ENCODE measurements around the gene IFNA16.
"Not testable (repeated sequence)": the region's sequence is repeated elsewhere in the genome, so short reads cannot be mapped to it uniquely, and the experiment has no call there.

The IFNA16 gene

DNA sequence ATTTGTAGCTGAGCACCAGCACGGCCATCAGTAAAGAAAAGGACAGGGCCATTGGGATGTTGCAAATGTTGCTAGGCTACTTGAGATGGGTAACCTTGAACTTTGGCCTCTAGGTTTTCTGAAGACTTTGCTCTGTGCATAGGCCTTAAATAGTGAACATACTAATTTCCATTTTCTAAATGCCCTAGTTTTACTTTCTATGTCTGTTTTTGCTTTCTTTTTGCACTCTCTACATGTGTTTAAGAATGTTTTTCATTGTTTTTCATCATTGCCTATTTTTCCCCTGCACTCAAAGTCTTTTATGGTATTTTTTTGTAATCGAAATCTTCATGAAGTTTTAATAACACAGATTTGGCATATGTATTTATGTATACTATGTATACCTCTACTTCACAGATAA is 11.0 kb upstream of the IFNA16 start, which contains the start of gene IFNA17:
IFNA17 (minus strand) TSS at position 101 of the 400 bp plus-strand sequence; CDS start at position 52, 49 bp downstream.
- Mint-ChIP-seq H3K9me3 (no peaks in the 10 kb centered on the region), H3K27me3 (ENCODE audit: low read depth) (no peaks in the 10 kb centered on the region), H3K4me3 (no peak within 1 kb of the TSS), H3K4me1 (no peaks in the 10 kb centered on the region), H3K36me3 (ENCODE audit: low read depth) (no peaks in the 10 kb centered on the region), H3K27ac (no peak within 1 kb of the TSS)
- TF ChIP-seq, protein P1, sequence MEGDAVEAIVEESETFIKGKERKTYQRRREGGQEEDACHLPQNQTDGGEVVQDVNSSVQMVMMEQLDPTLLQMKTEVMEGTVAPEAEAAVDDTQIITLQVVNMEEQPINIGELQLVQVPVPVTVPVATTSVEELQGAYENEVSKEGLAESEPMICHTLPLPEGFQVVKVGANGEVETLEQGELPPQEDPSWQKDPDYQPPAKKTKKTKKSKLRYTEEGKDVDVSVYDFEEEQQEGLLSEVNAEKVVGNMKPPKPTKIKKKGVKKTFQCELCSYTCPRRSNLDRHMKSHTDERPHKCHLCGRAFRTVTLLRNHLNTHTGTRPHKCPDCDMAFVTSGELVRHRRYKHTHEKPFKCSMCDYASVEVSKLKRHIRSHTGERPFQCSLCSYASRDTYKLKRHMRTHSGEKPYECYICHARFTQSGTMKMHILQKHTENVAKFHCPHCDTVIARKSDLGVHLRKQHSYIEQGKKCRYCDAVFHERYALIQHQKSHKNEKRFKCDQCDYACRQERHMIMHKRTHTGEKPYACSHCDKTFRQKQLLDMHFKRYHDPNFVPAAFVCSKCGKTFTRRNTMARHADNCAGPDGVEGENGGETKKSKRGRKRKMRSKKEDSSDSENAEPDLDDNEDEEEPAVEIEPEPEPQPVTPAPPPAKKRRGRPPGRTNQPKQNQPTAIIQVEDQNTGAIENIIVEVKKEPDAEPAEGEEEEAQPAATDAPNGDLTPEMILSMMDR (IDR thresholded peaks at IDR 0.05; ENCODE audit: unreplicated experiment in 3 of 3), result no peak

DNA sequence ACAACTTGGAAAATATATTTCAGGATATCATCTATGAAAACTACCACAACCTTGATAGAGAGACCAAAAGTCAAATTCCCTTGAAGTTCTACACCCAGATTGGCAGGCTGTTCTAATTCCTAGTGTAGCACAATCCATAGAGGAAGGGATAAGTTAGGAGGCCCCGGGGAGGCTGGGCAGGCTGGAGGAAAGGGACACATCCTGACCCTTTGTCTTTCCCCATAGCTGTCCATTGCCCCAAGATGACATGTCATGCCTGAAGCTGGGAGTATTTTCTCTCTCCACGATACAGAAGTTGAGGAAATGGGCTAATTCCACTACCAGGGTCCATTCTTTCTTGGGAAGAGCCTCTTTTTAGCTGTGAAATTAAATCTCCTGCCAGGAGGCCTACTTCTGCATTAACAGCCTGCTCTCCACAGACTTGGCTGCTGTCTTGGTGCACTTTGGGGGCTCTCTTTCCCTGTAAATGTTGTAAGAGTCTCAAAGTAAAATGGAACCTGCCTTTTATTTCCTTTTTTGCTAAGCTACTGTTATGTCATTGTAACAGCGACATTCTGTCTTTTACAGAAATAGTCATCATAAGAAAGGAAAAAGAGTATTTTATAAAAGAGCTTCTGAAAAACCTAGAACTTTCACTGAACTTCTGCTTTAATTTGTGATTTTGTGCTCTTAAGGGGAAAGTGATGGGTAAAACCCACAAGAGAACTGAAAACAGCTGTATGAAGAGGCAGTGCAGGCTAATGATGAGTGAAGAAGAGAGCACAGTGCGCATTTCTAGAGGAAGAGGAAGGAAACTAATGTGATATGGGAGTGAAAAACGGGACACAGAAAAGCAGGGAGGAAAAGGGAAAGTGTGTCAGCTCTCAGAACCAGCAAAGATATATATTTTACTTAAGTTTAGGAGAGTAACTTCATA is 3.4 kb downstream of the IFNA16 start:
- not testable (repeated sequence) for H3K36me3 Mint-ChIP-seq (ENCODE audit: low read depth); H3K4me3 Mint-ChIP-seq; H3K27ac Mint-ChIP-seq; H3K4me1 Mint-ChIP-seq; H3K9me3 Mint-ChIP-seq; H3K27me3 Mint-ChIP-seq (ENCODE audit: low read depth)
- TF ChIP-seq, protein P1 (IDR thresholded peaks at IDR 0.05; ENCODE audit: unreplicated experiment in 3 of 3), result peak in 2 of 3 experiments; percentile 9 to 14

DNA sequence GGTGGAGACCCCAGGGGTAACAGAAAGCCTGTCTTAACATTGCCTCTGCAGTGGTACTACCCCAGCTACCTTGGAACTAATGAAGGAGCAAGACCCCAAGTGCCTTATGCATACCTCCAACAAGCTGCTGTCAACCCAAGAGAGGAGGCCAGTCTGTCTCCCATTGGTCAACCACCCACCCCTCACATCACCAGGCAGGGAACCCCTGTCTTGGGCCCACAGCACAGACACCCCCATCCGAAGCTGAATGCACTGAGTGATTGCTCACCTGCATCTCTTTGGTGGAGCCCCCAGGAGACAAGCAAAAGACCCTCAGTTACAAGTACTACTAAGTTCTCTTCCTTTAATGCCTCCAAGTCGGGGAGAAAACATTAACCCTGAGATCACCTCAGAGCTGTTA is 5.0 kb downstream of the IFNA16 start:
- H3K4me1 Mint-ChIP-seq; H3K27ac Mint-ChIP-seq; H3K27me3 Mint-ChIP-seq (ENCODE audit: low read depth); H3K36me3 Mint-ChIP-seq (ENCODE audit: low read depth); H3K9me3 Mint-ChIP-seq; H3K4me3 Mint-ChIP-seq: not testable (repeated sequence)

DNA sequence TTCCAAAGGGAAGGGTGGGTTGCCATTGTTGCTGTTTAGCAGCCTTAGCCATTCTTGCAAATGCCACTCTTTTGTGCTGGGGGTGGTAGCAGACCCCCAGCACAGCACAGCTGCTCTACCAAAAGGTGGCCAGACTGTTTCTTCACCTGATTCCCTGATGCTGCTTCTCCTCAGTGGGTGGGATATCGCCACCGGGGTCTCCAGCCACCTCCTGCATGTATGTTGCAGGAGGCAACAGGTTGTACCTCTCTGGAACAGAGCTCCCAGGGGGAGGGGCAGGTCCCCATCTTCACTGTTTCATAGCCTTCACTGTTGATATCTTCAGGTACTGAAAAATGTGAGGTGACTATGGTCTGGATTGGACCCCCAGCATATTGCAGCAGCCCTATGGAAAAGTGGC is 6.3 kb downstream of the IFNA16 start:
- H3K9me3 Mint-ChIP-seq; H3K4me1 Mint-ChIP-seq; H3K27ac Mint-ChIP-seq; H3K27me3 Mint-ChIP-seq (ENCODE audit: low read depth); H3K36me3 Mint-ChIP-seq (ENCODE audit: low read depth); H3K4me3 Mint-ChIP-seq: not testable (repeated sequence)

DNA sequence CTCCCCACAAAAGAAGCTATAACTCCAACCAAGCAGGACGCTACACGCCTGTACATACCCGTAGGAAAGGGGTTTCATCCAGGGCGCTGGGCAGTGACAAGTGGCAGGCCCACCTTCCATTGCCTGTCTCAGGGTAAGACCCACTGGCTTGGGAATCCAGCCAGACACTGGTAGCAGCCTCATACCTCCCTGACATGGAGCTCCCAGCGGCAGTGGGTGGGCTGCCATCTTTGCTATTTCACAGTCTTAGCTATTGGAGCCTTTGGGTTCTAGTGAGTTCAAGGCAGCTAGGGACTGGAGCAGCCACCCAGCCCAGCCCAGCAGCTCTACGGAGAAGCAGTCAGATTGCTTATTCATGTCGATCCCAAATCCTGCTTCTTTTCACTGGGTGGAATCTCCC is 6.8 kb downstream of the IFNA16 start:
- H3K9me3 Mint-ChIP-seq, result no peaks in the 10 kb centered on the region
- H3K4me1 Mint-ChIP-seq, result no peaks in the 10 kb centered on the region
- TF ChIP-seq, protein P1 (IDR thresholded peaks at IDR 0.05; ENCODE audit: unreplicated experiment in 3 of 3), result no peak
- H3K4me3 Mint-ChIP-seq, result no peak overlapping the region
- H3K27me3 Mint-ChIP-seq (ENCODE audit: low read depth), result no peaks in the 10 kb centered on the region
- no peak overlapping the region for H3K27ac Mint-ChIP-seq
- H3K36me3 Mint-ChIP-seq (ENCODE audit: low read depth), result no peaks in the 10 kb centered on the region

DNA sequence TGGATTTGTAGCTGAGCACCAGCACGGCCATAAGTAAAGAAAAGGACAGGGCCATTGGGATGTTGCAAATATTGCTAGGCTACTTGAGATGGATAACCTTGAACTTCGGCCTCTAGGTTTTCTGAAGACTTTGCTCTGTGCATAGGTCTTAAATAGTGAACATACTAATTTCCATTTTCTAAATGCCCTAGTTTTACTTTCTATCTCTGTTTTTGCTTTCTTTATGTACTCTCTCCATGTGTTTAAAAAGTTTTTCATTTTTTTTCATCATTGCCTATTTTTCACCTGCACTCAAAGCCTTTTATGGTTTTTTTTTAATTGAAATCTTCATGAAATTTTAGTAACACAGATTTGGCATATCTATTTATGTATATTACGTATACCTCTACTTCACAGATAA is 10.1 kb downstream of the IFNA16 start, which contains the start of gene IFNA10:
IFNA10 (minus strand) TSS at position 101 of the 400 bp plus-strand sequence; CDS start at position 55, 46 bp downstream.
- H3K4me1 Mint-ChIP-seq; H3K9me3 Mint-ChIP-seq; H3K36me3 Mint-ChIP-seq (ENCODE audit: low read depth); H3K27ac Mint-ChIP-seq; H3K4me3 Mint-ChIP-seq; H3K27me3 Mint-ChIP-seq (ENCODE audit: low read depth): not testable (repeated sequence)

DNA sequence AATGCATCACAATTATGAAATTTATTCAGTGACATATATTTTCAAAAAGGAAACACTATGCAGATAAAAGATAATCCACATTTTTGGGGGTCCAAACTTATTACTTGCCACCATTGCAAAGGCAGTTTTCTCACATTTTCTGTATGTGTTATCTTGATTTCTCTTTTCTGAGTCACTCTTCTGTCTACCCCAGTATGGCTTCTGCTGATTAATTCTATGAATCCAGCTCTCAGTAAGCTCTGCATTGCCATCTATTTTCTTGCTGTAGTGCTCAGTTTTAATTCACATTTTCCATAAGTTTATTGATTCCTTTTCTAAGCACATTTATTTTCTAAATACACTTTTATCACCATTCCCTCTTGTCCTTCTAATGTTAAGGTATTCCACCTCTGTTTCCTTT is 11.9 kb downstream of the IFNA16 start:
- H3K4me3 Mint-ChIP-seq, result no peak overlapping the region
- TF ChIP-seq, protein P1 (IDR thresholded peaks at IDR 0.05; ENCODE audit: unreplicated experiment in 3 of 3), result no peak
- H3K4me1 Mint-ChIP-seq, result no peaks in the 10 kb centered on the region
- H3K36me3 Mint-ChIP-seq (ENCODE audit: low read depth), result no peaks in the 10 kb centered on the region
- H3K9me3 Mint-ChIP-seq, result no peaks in the 10 kb centered on the region
- H3K27me3 Mint-ChIP-seq (ENCODE audit: low read depth), result no peaks in the 10 kb centered on the region
- H3K27ac Mint-ChIP-seq, result no peak overlapping the region

DNA sequence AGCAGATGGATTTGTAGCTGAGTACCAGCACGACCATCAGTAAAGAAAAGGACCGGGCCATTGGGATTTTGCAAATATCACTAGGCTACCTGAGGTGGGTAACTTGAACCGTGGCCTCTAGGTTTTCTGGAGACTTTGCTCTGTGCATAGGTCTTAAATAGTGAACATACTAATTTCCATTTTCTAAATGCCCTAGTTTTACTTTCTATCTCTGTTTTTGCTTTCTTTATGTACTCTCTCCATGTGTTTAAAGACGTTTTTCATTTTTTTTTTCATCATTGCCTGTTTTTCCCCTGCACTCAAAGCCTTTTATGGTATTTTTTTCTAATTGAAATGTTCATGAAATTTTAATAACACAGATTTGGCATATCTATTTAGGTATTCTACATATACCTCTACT is 15.0 kb downstream of the IFNA16 start, which contains the start of gene IFNA7:
IFNA7 (minus strand) TSS at position 101 of the 400 bp plus-strand sequence; CDS start at position 61, 40 bp downstream.
- H3K9me3 Mint-ChIP-seq; H3K36me3 Mint-ChIP-seq (ENCODE audit: low read depth); H3K27ac Mint-ChIP-seq; H3K4me3 Mint-ChIP-seq; H3K27me3 Mint-ChIP-seq (ENCODE audit: low read depth); H3K4me1 Mint-ChIP-seq: not testable (repeated sequence)
